ENCODE data around the gene CIITA. TPM values are rescaled to one million over a fixed set of nuclear protein-coding genes. Genes with fewer than 3 reads are reported as not detected.

The CIITA gene
- total and polyA plus RNA-seq, 2 experiments from 2014 or later = 0.09 TPM; not detected in 1

GRCh38 chr16:10918294-10919002, 41.4 kb downstream of the CIITA start:
- peak; percentile 92 for DNase-seq
- H3K27me3 ChIP-seq (replicated peaks; ENCODE audit: insufficient read depth) = no peaks in the 10 kb centered on the region
- H3F3A ChIP-seq (ENCODE audit: insufficient read depth) = 0 out of 2 replicates have a peak, but pooled peaks cover 4% of the 10 kb centered on the region
- peak overlapping the region; percentile 64; the same call in 1 of the 2 replicates for H2AFZ ChIP-seq
- H3K27ac ChIP-seq = no peak overlapping the region
- no peaks in the 10 kb centered on the region for H3K9me2 ChIP-seq (ENCODE audit: insufficient read depth)
- H3K9me3 ChIP-seq (ENCODE audit: low read depth) = no peaks in the 10 kb centered on the region
- no peaks in the 10 kb centered on the region for H3K79me2 ChIP-seq (ENCODE audit: insufficient read depth)
- in situ Hi-C loops (cut with MboI) = loop anchor here (10.0 to 25.0 kb wide), 3 partner anchors 154 to 656 kb away; no protein-coding TSS in a partner anchor
- 47% methylated on average over 21 of the region's 21 CpGs for WGBS, 2 experiments (ENCODE audit: low coverage in 1 of 2, low lambda C conversion rate in 2 of 2, missing lambda C conversion rate in 2 of 2)
- no peaks in the 10 kb centered on the region for H4K20me1 ChIP-seq (ENCODE audit: insufficient read depth)
- H3K4me2 ChIP-seq (ENCODE audit: unreplicated experiment) = peak overlapping the region; percentile 46
- no peaks in the 10 kb centered on the region for H3K36me3 ChIP-seq (ENCODE audit: low read depth)
- H3K9ac ChIP-seq = no peak overlapping the region
- peaks cover 11% of the 10 kb centered on the region for H3K4me1 ChIP-seq (ENCODE audit: insufficient read depth)
- TF ChIP-seq EZH2phosphoT487 (IDR thresholded peaks at IDR 0.05; ENCODE audit: insufficient read depth, low read depth) (no peak), EZH2 (IDR thresholded peaks at IDR 0.05; ENCODE audit: insufficient read depth, poor library complexity, severe bottlenecking) (no peak)
- H3K4me3 ChIP-seq = no peak overlapping the region

DNA sequence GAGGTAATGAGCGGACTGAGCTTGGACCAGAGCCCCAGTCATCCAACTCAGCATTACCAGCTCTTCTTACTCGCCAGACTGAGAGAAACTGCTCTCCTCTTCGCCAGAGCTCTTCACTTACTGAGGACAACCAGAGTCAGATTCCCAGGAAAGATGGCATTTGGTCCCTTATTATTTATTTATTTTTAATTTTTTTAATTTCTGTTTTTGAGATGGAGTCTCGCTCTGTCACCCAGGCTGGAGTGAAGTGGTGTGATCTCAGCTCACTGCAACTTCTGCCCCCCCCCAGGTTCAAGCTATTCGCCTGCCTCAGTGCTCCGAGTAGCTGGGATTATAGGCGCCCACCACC, 42.0 kb downstream of the CIITA start:
- Histone ChIP-seq H3K27me3 (replicated peaks; ENCODE audit: insufficient read depth) (no peaks in the 10 kb centered on the region), H3K4me1 (ENCODE audit: insufficient read depth) (peaks cover 11% of the 10 kb centered on the region), H3K4me3 (no peak overlapping the region), H3F3A (ENCODE audit: insufficient read depth) (0 out of 2 replicates have a peak, but pooled peaks cover 4% of the 10 kb centered on the region), H3K79me2 (ENCODE audit: insufficient read depth) (no peaks in the 10 kb centered on the region), H3K4me2 (ENCODE audit: unreplicated experiment) (no peak overlapping the region), H3K27ac (no peak overlapping the region), H3K9me2 (ENCODE audit: insufficient read depth) (no peaks in the 10 kb centered on the region), H3K36me3 (ENCODE audit: low read depth) (no peaks in the 10 kb centered on the region), H3K9me3 (ENCODE audit: low read depth) (no peaks in the 10 kb centered on the region), H4K20me1 (ENCODE audit: insufficient read depth) (no peaks in the 10 kb centered on the region), H3K9ac (no peak overlapping the region), H2AFZ (peak overlapping the region; percentile 64; the same call in 1 of the 2 replicates)
- in situ Hi-C loops (cut with MboI) = loop anchor here (10.0 to 25.0 kb wide), 3 partner anchors 154 to 657 kb away; no protein-coding TSS in a partner anchor
- no peak for TF ChIP-seq EZH2phosphoT487 (IDR thresholded peaks at IDR 0.05; ENCODE audit: insufficient read depth, low read depth)
- TF ChIP-seq EZH2 (IDR thresholded peaks at IDR 0.05; ENCODE audit: insufficient read depth, poor library complexity, severe bottlenecking) = no peak
- WGBS, 2 experiments (ENCODE audit: low coverage in 1 of 2, low lambda C conversion rate in 2 of 2, missing lambda C conversion rate in 2 of 2) = 45 to 49% methylated on average over 7 of the region's 7 CpGs
- DNase-seq = no peak

- in situ Hi-C loops (cut with MboI) = loop anchor here (25.0 kb wide), 1 partner anchor 659 kb away; no protein-coding TSS in a partner anchor
- no peaks in the 10 kb centered on the region for H3K9me2 ChIP-seq (ENCODE audit: insufficient read depth)
- no peak for TF ChIP-seq EZH2phosphoT487 (IDR thresholded peaks at IDR 0.05; ENCODE audit: insufficient read depth, low read depth)
- TF ChIP-seq EZH2 (IDR thresholded peaks at IDR 0.05; ENCODE audit: insufficient read depth, poor library complexity, severe bottlenecking) = no peak
- no peaks in the 10 kb centered on the region for H3K36me3 ChIP-seq (ENCODE audit: low read depth)
- H4K20me1 ChIP-seq (ENCODE audit: insufficient read depth) = no peaks in the 10 kb centered on the region
- H3K4me3 ChIP-seq = no peak overlapping the region
- H3K9ac ChIP-seq = no peak overlapping the region
- no peaks in the 10 kb centered on the region for H3K9me3 ChIP-seq (ENCODE audit: low read depth)
- no peaks in the 10 kb centered on the region for H3K27me3 ChIP-seq (replicated peaks; ENCODE audit: insufficient read depth)
- peak; percentile 28 for DNase-seq
- H3F3A ChIP-seq (ENCODE audit: insufficient read depth) = 0 out of 2 replicates have a peak, but pooled peaks cover 4% of the 10 kb centered on the region
- peaks cover 11% of the 10 kb centered on the region for H3K4me1 ChIP-seq (ENCODE audit: insufficient read depth)
- H3K4me2 ChIP-seq (ENCODE audit: unreplicated experiment) = no peak overlapping the region
- no peak overlapping the region for H2AFZ ChIP-seq
- H3K27ac ChIP-seq = no peak overlapping the region
- 62 to 65% methylated on average over 15 of the region's 15 CpGs for WGBS, 2 experiments (ENCODE audit: low coverage in 1 of 2, low lambda C conversion rate in 2 of 2, missing lambda C conversion rate in 2 of 2)
- H3K79me2 ChIP-seq (ENCODE audit: insufficient read depth) = no peaks in the 10 kb centered on the region
These were observed 43.9 kb downstream of the CIITA start for GRCh38 chr16:10920726-10921427.

DNA sequence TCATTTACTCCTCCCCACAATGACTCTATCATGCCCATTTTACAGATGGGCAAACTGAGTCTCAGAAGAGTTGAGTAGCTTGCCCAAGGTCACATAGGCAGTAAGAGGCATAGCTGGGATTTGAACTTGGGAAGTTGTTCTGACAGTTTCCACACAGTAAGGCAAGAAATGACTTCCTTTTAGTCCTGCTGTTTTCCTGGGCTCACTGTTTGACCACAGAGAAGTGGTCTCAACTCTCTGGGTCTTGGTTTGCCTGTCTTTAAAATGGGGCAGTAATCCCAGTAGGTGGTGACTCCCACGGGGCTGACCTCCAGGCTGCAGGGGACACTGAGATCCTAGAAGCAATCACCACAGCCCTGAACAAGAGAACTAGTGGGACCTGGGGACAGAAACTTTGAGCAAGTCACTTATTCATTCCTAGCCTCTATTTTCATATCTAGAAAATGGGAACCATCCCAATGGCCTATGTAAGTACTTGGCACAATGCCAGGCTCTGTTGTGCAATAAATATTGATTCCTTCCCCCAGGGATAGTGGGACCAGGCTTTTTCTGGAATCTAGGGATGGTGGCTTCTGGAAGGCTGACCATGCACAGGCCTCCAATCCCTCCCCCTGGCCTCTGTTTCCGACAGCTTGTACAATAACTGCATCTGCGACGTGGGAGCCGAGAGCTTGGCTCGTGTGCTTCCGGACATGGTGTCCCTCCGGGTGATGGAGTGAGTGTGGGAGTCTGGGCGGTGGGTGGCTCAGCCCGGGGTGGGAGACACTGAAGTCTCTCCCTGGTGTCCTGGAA, 44.7 kb downstream of the CIITA start:
- in situ Hi-C loops (cut with MboI) = loop anchor here (25.0 kb wide), 1 partner anchor 659 kb away; no protein-coding TSS in a partner anchor
- peak overlapping the region; percentile 25; the same call in 1 of the 2 replicates for H2AFZ ChIP-seq
- 12 to 22% methylated on average over 8 to 10 of the region's 10 CpGs for WGBS, 2 experiments (ENCODE audit: low coverage in 1 of 2, low lambda C conversion rate in 2 of 2, missing lambda C conversion rate in 2 of 2)
- H3K27ac ChIP-seq = peak overlapping the region; percentile 17; the same call in 1 of the 2 replicates
- TF ChIP-seq EZH2phosphoT487 (IDR thresholded peaks at IDR 0.05; ENCODE audit: insufficient read depth, low read depth) (no peak), EZH2 (IDR thresholded peaks at IDR 0.05; ENCODE audit: insufficient read depth, poor library complexity, severe bottlenecking) (no peak)
- no peak overlapping the region for H3K4me3 ChIP-seq
- H3F3A ChIP-seq (ENCODE audit: insufficient read depth) = 0 out of 2 replicates have a peak, but pooled peaks cover 4% of the 10 kb centered on the region
- H3K4me1 ChIP-seq (ENCODE audit: insufficient read depth) = peaks cover 11% of the 10 kb centered on the region
- H3K4me2 ChIP-seq (ENCODE audit: unreplicated experiment) = peak overlapping the region; percentile 25
- no peaks in the 10 kb centered on the region for H3K36me3 ChIP-seq (ENCODE audit: low read depth)
- peak overlapping the region; percentile 19; the same call in 1 of the 2 replicates for H3K9ac ChIP-seq
- no peaks in the 10 kb centered on the region for H4K20me1 ChIP-seq (ENCODE audit: insufficient read depth)
- no peaks in the 10 kb centered on the region for H3K9me3 ChIP-seq (ENCODE audit: low read depth)
- H3K79me2 ChIP-seq (ENCODE audit: insufficient read depth) = no peaks in the 10 kb centered on the region
- DNase-seq = peak; percentile 45
- H3K9me2 ChIP-seq (ENCODE audit: insufficient read depth) = no peaks in the 10 kb centered on the region
- no peaks in the 10 kb centered on the region for H3K27me3 ChIP-seq (replicated peaks; ENCODE audit: insufficient read depth)

All from GM23248 (cell line).